ENCODE results near the gene SYNPO2. TPM values are rescaled to one million over a fixed set of nuclear protein-coding genes. Genes with fewer than 3 reads are reported as not detected.

Gene SYNPO2
- total RNA-seq, 1 experiment from 2014 or later = 0.93 TPM

DNA sequence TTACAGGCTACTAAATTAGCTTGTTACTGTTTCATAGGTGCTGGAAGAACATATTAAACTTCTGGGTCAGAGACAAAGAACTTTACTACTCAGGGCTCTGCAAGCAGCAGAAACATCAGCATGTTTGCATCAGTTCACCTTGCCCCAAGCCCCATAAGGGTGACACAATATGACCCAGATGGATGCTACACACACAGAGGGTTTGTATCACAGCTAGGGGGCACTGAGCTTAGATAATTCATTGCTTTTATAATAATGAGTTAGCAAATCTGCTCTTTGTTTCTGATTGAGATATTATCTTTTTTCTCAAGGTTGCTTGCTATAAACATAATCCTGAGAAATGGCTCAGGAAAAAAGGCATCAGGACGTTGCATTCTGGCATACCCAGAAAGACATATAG is 4.8 kb upstream of the SYNPO2 start:
- intact Hi-C loops (cut with micrococcal nuclease) = no loop called here
- Histone ChIP-seq H3K9me2 (ENCODE audit: insufficient read depth) (no peaks in the 10 kb centered on the region), H3K4me1 (ENCODE audit: control insufficient read depth in 1 of 2, insufficient read depth in 2 of 2, low read length in 2 of 2) (peaks cover 0 to 13% of the 10 kb centered on the region in 2 experiments; a peak in 2 of 4 replicates), H3K4me2 (ENCODE audit: low read length) (no peak overlapping the region), H3K9me3 (ENCODE audit: control insufficient read depth in 1 of 2, insufficient read depth in 1 of 2, low read depth in 1 of 2, low read length in 2 of 2) (no peaks in the 10 kb centered on the region; a peak in 1 of 4 replicates), H3K4me3 (replicated peaks in 1 of 2; ENCODE audit: low read depth in 1 of 2, low read length in 2 of 2) (no peak overlapping the region), H2AFZ (ENCODE audit: low read depth, low read length, poor library complexity, severe bottlenecking) (peak overlapping the region; percentile 34), H3K79me2 (ENCODE audit: insufficient read depth, low read length) (no peaks in the 10 kb centered on the region), H4K20me1 (ENCODE audit: insufficient read depth) (no peaks in the 10 kb centered on the region), H3K36me3 (ENCODE audit: control insufficient read depth in 1 of 2, insufficient read depth in 2 of 2, low read length in 2 of 2) (no peaks in the 10 kb centered on the region), H3K9ac (ENCODE audit: low read length) (no peak overlapping the region), H3K27ac (ENCODE audit: low read depth, low read length) (no peak overlapping the region), H3K27me3 (ENCODE audit: insufficient read depth, low read length) (no peaks in the 10 kb centered on the region)
- ChIA-PET POLR2A (no interaction called here), RAD21 (ENCODE audit: low non-redundant PET in 1 of 2, low total read pairs in 2 of 2, uncharacterized antibody in 2 of 2, unreplicated experiment in 2 of 2) (interaction anchor here in 1 of 2 experiments (0.9 kb wide), 1 partner anchor 112 kb away, joined by 3 read pairs; no protein-coding TSS in a partner anchor), CTCF (interaction anchor here (0.9 to 2.7 kb wide), 7 partner anchors 10 to 138 kb away, joined by 3 to 14 read pairs (median 4); no protein-coding TSS in a partner anchor)
- BruUV-seq (replicated peaks) = no TSS peak
- DNase-seq (ENCODE audit: low read depth, low spot score) (no peak), ATAC-seq (peak; percentile 57)
- TF ChIP-seq POLR2A (IDR thresholded peaks at IDR 0.05; ENCODE audit: borderline replicate concordance, extremely low read depth, insufficient read depth, insufficient read length) = no peak
- TF ChIP-seq, protein P1, sequence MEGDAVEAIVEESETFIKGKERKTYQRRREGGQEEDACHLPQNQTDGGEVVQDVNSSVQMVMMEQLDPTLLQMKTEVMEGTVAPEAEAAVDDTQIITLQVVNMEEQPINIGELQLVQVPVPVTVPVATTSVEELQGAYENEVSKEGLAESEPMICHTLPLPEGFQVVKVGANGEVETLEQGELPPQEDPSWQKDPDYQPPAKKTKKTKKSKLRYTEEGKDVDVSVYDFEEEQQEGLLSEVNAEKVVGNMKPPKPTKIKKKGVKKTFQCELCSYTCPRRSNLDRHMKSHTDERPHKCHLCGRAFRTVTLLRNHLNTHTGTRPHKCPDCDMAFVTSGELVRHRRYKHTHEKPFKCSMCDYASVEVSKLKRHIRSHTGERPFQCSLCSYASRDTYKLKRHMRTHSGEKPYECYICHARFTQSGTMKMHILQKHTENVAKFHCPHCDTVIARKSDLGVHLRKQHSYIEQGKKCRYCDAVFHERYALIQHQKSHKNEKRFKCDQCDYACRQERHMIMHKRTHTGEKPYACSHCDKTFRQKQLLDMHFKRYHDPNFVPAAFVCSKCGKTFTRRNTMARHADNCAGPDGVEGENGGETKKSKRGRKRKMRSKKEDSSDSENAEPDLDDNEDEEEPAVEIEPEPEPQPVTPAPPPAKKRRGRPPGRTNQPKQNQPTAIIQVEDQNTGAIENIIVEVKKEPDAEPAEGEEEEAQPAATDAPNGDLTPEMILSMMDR (IDR thresholded peaks at IDR 0.05 in 2 of 3, conservative IDR thresholded peaks at IDR 0.05 in 1 of 3; ENCODE audit: borderline replicate concordance in 1 of 3, insufficient read depth in 1 of 3, low read depth in 2 of 3, low read length in 2 of 3) = peak; percentile 7 to 53 (median 50); a peak in 5 of 6 replicates

DNA sequence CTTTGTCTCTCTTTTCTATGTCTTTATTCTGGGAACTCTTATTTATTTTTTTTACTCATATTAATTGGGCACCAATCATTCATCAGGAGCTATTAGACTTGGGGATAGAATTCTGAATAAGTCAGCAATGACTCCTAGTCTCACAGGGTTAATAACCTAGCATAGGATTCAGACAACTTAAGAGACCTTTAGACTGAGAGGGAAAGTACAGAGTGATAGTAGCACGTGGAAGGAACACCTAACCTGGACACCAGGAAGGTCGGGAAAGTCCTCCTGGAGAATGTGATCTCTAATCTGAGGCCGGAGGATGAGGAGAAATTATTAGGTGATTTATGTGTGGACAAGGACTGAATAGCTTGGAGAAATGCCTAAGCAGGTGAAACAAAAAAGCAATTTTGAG is 3.9 kb upstream of the SYNPO2 start:
- no peak overlapping the region for H3K4me3 ChIP-seq (replicated peaks in 1 of 2; ENCODE audit: low read depth in 1 of 2, low read length in 2 of 2)
- no peaks in the 10 kb centered on the region for H3K36me3 ChIP-seq (ENCODE audit: control insufficient read depth in 1 of 2, insufficient read depth in 2 of 2, low read length in 2 of 2)
- RAD21 ChIA-PET (ENCODE audit: low non-redundant PET in 1 of 2, low total read pairs in 2 of 2, uncharacterized antibody in 2 of 2, unreplicated experiment in 2 of 2) = interaction anchor here in 1 of 2 experiments (0.9 kb wide), 1 partner anchor 113 kb away, joined by 3 read pairs; no protein-coding TSS in a partner anchor
- intact Hi-C loops (cut with micrococcal nuclease) = no loop called here
- no peak overlapping the region for H3K27ac ChIP-seq (ENCODE audit: low read depth, low read length)
- H3K4me2 ChIP-seq (ENCODE audit: low read length) = no peak overlapping the region
- BruUV-seq (replicated peaks) = no TSS peak
- CTCF ChIA-PET = interaction anchor here (1.0 to 2.7 kb wide), 5 partner anchors 9 to 113 kb away, joined by 3 to 14 read pairs (median 4); no protein-coding TSS in a partner anchor
- no peaks in the 10 kb centered on the region for H3K79me2 ChIP-seq (ENCODE audit: insufficient read depth, low read length)
- ATAC-seq = no peak
- no peaks in the 10 kb centered on the region for H4K20me1 ChIP-seq (ENCODE audit: insufficient read depth)
- H3K9me3 ChIP-seq (ENCODE audit: control insufficient read depth in 1 of 2, insufficient read depth in 1 of 2, low read depth in 1 of 2, low read length in 2 of 2) = no peaks in the 10 kb centered on the region
- H3K9ac ChIP-seq (ENCODE audit: low read length) = no peak overlapping the region
- H3K9me2 ChIP-seq (ENCODE audit: insufficient read depth) = no peaks in the 10 kb centered on the region
- no peak overlapping the region for H2AFZ ChIP-seq (ENCODE audit: low read depth, low read length, poor library complexity, severe bottlenecking)
- POLR2A ChIA-PET = no interaction called here
- no peak for DNase-seq (ENCODE audit: low read depth, low spot score)
- peaks cover 2 to 19% of the 10 kb centered on the region in 2 experiments; a peak in 2 of 4 replicates for H3K4me1 ChIP-seq (ENCODE audit: control insufficient read depth in 1 of 2, insufficient read depth in 2 of 2, low read length in 2 of 2)
- H3K27me3 ChIP-seq (ENCODE audit: insufficient read depth, low read length) = no peaks in the 10 kb centered on the region
- TF ChIP-seq, protein P2, sequence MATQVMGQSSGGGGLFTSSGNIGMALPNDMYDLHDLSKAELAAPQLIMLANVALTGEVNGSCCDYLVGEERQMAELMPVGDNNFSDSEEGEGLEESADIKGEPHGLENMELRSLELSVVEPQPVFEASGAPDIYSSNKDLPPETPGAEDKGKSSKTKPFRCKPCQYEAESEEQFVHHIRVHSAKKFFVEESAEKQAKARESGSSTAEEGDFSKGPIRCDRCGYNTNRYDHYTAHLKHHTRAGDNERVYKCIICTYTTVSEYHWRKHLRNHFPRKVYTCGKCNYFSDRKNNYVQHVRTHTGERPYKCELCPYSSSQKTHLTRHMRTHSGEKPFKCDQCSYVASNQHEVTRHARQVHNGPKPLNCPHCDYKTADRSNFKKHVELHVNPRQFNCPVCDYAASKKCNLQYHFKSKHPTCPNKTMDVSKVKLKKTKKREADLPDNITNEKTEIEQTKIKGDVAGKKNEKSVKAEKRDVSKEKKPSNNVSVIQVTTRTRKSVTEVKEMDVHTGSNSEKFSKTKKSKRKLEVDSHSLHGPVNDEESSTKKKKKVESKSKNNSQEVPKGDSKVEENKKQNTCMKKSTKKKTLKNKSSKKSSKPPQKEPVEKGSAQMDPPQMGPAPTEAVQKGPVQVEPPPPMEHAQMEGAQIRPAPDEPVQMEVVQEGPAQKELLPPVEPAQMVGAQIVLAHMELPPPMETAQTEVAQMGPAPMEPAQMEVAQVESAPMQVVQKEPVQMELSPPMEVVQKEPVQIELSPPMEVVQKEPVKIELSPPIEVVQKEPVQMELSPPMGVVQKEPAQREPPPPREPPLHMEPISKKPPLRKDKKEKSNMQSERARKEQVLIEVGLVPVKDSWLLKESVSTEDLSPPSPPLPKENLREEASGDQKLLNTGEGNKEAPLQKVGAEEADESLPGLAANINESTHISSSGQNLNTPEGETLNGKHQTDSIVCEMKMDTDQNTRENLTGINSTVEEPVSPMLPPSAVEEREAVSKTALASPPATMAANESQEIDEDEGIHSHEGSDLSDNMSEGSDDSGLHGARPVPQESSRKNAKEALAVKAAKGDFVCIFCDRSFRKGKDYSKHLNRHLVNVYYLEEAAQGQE (IDR thresholded peaks at IDR 0.05; ENCODE audit: low read depth) = no peak
- TF ChIP-seq YY1 (IDR thresholded peaks at IDR 0.05; ENCODE audit: extremely low read depth, insufficient replicate concordance, low read depth, low read length) (no peak), EGR1 (IDR thresholded peaks at IDR 0.05; ENCODE audit: low read depth) (no peak), POLR2AphosphoS5 (IDR thresholded peaks at IDR 0.05; ENCODE audit: low read depth, low read length) (no peak), SP1 (IDR thresholded peaks at IDR 0.05; ENCODE audit: low read depth) (no peak), EZH2phosphoT487 (IDR thresholded peaks at IDR 0.05; ENCODE audit: borderline replicate concordance) (no peak), ELF1 (IDR thresholded peaks at IDR 0.05; ENCODE audit: borderline replicate concordance, low read depth) (no peak), CBX3 (IDR thresholded peaks at IDR 0.05; ENCODE audit: low read depth) (no peak), EZH2 (IDR thresholded peaks at IDR 0.05) (no peak)
- TF ChIP-seq, protein P1 (IDR thresholded peaks at IDR 0.05 in 2 of 3, conservative IDR thresholded peaks at IDR 0.05 in 1 of 3; ENCODE audit: borderline replicate concordance in 1 of 3, insufficient read depth in 1 of 3, low read depth in 2 of 3, low read length in 2 of 3) = no peak
